GM13977 (cell line): ENCODE data around the gene TPPP3.

Source experiments
- DNase-seq: peaks from one replicate; pipeline ENCODE4 v3.0.0; 2012; ENCODE audit warnings: low spot score
- CTCF ChIP-seq: IDR thresholded peaks from 2 replicates; pipeline ENCODE4 v1.5.1; 2012; ENCODE audit warnings: mild to moderate bottlenecking, control low read depth; ENCODE audit not compliant: insufficient read depth; ENCODE audit errors: extremely low read depth, missing control alignments
- in situ Hi-C: fragments of 300-500 bp; cut with MboI; formaldehyde crosslinking; loops from one replicate; pipeline ENCODE4 v1.12.0; 2022; ENCODE audit warnings: low sequenced_read_pairs, low pct_unique_long_range_greater_than_20kb, mixed read lengths, inconsistent platforms; ENCODE audit not compliant: unreplicated experiment

The TPPP3 gene

DNA sequence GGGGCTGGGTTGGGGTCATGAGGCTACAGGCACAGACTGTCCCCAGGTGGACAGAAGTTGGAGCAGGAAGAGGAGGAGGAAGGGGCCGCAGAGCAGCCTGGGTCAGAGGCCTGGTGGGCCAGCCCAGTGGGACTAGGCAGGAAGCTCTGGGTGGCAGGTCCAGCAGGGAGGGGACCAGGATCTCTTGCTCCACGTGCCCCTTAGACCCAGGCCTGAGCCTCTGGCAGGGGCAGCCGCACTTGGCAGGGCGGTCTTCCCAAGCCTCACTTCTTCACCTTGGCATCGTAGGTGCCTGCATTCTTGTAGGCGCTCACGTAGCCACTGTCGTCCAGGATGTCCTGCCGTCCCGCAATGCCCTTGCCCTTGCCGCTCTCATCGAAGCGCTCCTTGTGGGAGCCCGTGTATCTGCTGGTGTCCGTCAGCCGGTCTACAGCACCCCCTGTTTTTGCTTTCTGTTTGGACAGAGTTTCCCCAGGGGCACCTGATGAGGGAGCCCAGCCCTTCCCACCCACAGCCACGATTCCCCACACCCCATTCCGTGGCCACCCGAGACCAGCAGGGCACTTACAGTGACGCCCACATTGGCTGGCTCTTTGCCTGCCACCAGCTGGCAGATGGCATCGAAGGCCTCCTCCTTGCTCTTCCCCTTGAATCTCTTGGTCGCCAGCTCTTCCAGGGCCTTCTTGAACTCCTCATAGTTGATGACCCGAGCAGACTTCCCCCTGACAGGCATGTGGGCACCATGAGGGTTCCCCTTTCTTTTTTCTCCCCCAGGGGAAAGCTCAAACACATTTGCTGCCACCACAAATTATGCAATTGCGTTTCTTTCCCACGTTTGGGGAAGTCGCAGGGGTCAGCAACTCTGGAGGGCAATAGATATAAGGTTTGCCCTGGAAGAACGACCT lies 3.1 kb downstream of the TPPP3 start:
- in situ Hi-C loops, result no loop called here
- no peak for TF ChIP-seq CTCF
- no peak for DNase-seq

DNA sequence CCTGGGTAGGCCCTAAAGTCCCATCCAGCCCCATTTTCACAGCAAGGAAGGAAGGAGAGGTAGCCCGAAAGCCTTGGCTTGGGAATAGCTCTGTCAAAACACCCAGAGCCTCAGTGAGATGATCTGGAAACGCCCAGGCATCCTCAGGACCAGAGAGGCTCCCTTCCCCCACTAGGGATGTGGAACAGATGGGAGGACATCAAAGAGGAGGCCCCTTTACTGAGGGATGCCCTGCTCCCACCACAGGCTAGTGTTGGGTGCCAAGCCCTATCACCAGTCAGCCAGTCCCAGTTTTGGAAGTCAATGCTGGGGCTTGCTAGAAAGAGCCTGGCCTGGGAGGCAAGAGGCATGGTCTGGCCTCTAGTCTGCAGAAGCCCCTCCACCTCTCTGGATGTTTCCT lies 4.7 kb downstream of the TPPP3 start:
- in situ Hi-C loops, result no loop called here
- DNase-seq, result no peak
- no peak for TF ChIP-seq CTCF

DNA sequence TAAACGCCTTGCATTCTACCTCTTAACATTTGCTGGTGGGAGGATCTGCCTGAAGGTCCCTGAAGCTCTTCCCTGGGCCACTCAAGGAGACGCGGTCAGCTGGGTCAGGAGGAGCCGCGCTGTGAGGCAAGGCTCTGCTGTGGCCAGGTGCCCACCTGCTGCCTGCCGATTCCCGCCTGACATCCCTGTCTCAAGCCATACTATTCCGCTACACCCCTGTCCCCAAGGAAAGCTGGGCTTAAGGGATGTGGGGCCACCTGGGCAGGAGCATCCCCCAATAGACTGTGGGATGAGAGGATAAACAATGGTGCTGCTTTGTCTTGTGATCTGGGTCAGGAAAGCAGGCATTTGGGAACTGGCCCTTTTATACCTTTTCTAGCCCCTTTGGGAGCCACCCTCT lies 5.1 kb downstream of the TPPP3 start:
- in situ Hi-C loops, result no loop called here
- no peak for TF ChIP-seq CTCF
- DNase-seq, result no peak

GRCh38 chr16:67387479-67388079 lies 5.7 kb downstream of the TPPP3 start:
- in situ Hi-C loops, result no loop called here
- no peak for TF ChIP-seq CTCF
- no peak for DNase-seq

- TF ChIP-seq CTCF, result no peak
- DNase-seq, result no peak
- in situ Hi-C loops, result no loop called here
Observed at GRCh38 chr16:67386861-67387455, 6.3 kb downstream of the TPPP3 start.

DNA sequence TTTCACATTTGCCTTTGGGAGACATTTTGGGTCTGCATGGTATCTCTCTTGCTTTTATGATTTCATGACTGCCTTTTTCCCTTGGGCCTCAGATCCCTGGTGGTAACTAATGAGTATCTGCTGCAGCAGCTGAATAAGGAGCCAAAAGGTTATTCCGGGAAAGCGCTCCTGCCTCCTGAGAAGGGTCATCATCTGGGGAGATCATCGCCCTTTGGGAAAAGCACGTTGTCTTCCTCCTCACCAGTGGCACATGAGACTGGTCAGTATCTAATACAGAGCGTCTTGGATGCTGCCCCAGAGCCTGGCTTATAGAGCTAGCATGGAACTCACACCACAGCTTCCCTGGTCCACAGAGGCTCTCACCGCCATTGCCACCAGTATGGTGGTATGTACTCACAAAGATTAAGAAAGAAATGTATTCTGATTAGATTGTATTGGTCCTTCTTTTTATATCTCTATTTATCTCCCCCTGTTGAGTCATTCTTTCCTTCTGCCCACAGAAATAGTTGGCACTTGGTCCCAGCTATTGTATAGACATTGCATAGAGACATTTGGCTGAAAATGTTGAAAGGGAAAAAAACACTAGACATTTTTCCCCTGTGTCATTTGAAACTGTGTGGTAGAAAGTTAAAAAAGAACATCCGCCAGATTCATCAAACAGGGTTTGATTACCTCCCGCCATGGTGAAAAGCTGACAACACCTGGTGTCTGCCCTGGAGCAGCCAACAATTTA lies 8.4 kb downstream of the TPPP3 start:
- no peak for TF ChIP-seq CTCF
- in situ Hi-C loops, result no loop called here
- no peak for DNase-seq
